COLO829 (cell line): ENCODE data around the gene CCDC86.
"Not testable (repeated sequence)": the region's sequence is repeated elsewhere in the genome, so short reads cannot be mapped to it uniquely, and the experiment has no call there.

Experiments
- DNase-seq: peaks from one replicate; pipeline ENCODE4 v3.0.0; 2012; ENCODE audit warnings: low spot score

Gene CCDC86, protein sequence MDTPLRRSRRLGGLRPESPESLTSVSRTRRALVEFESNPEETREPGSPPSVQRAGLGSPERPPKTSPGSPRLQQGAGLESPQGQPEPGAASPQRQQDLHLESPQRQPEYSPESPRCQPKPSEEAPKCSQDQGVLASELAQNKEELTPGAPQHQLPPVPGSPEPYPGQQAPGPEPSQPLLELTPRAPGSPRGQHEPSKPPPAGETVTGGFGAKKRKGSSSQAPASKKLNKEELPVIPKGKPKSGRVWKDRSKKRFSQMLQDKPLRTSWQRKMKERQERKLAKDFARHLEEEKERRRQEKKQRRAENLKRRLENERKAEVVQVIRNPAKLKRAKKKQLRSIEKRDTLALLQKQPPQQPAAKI

DNA sequence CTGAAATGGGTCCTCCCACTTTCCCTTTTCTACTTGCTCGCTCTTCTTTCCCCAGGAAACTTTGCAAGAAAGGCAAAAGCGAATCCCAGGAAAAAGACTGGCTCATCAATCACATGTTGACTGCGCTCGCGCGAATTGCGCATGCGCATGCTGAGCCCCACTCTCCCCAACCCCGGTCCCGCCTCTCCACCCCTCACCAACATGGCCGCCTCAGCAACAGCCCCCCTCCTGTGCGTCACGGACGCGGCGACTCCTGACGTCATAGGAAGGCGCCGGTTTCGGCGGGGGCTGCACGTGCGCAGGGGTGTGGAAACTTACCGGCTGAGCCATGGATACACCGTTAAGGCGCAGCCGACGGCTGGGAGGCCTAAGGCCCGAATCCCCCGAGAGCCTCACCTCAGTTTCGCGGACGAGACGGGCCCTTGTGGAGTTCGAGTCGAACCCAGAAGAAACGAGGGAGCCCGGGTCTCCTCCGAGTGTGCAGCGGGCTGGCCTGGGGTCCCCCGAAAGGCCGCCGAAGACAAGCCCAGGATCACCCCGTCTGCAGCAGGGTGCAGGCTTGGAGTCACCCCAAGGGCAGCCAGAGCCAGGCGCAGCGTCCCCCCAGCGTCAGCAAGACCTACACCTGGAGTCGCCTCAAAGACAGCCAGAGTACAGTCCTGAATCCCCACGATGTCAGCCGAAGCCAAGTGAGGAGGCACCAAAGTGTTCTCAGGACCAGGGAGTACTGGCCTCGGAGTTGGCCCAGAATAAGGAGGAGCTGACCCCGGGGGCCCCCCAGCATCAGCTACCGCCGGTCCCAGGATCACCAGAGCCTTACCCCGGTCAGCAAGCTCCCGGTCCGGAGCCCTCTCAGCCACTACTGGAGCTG, at the start of gene CCDC86:
CCDC86 (plus strand) TSS at position 317 of the 871 bp plus-strand sequence; CDS start at position 329, 12 bp downstream.
- DNase-seq, result peak; percentile 100

GRCh38 chr11:60792521-60792920, 49.4 kb upstream of the CCDC86 start:
- DNase-seq, result no peak

DNA sequence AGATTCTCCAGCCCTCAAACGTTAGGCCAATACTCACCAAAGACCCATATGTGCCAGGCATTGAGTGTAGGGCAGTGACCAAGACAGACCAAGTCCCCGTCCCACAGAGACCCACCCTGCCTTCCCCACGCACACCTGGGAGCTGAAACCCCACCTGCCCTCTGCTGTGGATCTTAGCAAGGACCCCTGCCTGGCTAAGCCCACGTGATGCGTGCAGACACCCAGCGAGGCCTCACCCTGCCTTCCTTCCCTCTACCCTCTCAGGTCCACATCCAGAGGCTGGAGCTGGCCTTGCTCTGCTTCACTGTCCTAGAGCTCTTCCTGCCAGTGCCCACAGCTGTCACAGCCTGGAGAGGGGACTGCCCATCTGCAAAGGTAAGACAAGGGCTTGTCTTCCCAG, 46.6 kb upstream of the CCDC86 start:
- DNase-seq, result no peak

GRCh38 chr11:60797846-60798630, 43.9 kb upstream of the CCDC86 start:
- DNase-seq, result no peak

GRCh38 chr11:60798631-60799030, 43.3 kb upstream of the CCDC86 start:
- no peak for DNase-seq

GRCh38 chr11:60801194-60801593, 40.7 kb upstream of the CCDC86 start:
- no peak for DNase-seq

DNA sequence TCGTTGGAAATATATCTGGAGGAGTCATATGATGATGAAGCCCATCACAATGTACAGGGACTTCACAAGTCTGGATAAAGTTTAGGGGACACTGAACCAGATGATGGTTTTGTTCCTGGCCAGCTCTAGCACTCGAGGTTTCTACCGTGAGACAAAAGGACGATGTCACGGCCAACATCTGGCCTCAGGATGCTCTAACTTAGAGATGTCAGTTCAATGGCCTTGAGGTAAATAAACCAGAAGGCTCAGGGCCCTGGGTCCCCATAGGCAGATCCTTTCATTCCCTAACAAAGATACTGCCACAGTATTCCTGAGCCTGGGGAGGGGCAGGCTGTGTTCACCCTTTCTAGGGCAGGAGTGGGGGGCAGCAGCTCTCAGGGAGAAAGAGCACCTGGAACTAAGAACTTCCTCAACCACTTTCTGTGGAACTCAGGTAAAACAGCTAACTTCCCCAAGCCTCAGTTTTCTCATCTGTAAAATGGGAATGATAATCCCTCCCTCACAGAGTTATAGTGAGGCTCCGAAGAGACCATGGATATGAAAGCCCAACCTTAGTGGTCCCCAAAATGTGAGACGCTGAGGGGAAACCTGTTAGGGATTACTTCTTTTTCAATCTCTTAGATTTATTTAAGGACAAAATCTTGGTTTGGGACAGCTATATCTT, 38.5 kb upstream of the CCDC86 start:
- no peak for DNase-seq

DNA sequence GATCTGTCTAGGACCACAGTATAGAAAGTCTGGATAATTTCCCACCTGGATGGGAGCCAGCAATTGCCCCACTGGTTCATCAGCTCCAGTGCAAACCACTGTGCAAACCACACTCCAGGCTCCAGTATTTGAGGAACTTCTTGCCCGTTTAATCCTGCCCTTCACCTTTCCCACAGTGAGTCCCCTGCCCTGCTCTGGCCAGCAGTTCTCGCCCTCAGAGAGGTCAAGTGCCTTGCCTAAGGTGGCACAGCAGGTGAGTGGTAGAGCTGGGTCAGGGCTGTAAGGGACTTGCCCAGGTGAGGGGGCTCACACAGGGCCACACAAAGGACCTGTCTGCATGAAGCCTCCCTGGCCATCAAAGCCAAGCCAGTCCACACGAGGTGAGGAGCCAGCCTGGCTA, 32.7 kb upstream of the CCDC86 start:
- DNase-seq, result no peak

DNA sequence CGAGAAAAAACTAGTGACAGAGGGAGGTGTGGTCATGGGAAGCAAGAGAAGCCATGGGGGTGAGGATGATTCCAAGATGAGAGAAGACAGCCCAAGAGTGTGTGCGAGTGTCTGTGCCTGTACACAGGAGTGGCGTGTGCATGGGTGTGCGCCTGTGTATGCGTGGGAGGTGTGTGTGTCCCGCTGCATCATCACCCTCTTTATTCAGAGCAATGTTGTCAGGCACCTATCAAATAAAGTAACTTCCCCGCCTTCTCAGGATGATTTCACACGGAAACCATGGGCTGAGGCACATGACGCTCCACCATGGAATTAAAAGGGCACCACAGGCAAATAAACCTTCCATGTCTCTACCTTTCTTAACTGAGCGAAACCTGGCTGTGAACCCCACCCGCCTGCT, 32.2 kb upstream of the CCDC86 start:
- DNase-seq, result no peak

GRCh38 chr11:60810151-60810550, 31.8 kb upstream of the CCDC86 start:
- DNase-seq, result no peak

DNA sequence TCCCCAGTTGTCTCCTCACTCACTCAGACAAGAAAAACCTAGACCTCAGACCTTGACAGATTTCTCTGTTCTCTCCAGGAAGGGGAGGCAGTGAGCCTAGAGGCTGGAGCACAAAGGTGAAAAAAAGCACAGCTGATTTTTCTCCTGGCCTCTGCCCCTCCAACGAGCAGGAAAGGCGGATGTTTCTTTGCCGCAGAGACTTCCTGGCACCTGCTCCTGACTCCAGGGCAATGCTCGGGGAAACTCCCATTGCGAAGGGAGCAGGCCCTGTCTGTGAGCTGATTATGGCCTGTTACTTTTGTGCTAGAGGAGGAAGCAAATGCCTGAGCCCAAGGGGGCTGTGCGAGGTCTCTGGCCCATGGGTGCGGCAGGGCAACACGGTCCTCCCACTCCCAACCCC, 31.3 kb upstream of the CCDC86 start:
- no peak for DNase-seq

- DNase-seq, result no peak
Measured at GRCh38 chr11:60813324-60813723, 28.6 kb upstream of the CCDC86 start.

DNA sequence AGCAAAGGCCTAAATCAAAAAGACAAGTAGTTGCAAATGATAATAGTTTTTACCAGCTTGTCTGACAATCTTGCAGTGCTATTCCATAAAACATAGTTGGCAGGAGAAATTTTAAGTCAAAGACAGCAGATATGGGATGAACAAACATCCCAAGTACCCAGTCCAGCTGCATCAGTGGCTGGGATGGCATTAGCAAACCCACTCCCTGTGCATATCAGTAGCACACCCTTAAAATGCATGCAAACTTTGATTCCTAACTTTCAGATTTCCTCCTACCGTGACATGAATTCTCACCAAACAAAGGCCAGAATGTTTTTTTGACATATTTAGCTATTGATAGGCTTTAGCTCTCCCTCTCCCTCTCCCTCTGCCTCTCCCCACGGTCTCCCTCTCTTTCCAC, 27.8 kb upstream of the CCDC86 start:
- DNase-seq, result no peak

DNA sequence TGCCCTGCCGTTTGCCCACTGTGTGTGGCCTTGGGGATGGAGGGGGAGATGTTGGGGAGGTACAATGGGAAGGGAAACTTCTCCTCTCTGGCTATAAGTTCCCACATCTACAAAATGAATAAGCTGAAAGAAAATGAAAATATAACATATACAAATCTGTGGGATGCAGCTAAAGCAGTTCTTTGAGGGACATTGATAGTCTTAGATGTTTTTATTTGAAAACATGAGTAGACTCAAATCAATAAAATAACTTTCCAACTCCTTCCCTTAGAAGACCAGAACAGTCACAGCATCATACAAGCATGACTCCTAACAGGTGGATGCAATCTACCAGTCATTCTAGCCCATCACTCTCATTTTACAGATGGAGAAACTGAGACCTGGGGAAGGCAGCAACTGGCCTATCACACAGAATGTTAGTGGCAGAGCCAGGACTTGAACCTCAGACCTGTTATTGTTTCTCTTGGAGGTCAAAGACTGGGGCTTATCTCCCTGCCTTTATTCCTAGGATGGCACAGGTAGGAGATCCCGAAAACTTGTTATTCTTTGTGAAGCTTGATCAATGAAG, 25.2 kb upstream of the CCDC86 start:
- no peak for DNase-seq

GRCh38 chr11:60818057-60818456, 23.9 kb upstream of the CCDC86 start:
- no peak for DNase-seq

DNA sequence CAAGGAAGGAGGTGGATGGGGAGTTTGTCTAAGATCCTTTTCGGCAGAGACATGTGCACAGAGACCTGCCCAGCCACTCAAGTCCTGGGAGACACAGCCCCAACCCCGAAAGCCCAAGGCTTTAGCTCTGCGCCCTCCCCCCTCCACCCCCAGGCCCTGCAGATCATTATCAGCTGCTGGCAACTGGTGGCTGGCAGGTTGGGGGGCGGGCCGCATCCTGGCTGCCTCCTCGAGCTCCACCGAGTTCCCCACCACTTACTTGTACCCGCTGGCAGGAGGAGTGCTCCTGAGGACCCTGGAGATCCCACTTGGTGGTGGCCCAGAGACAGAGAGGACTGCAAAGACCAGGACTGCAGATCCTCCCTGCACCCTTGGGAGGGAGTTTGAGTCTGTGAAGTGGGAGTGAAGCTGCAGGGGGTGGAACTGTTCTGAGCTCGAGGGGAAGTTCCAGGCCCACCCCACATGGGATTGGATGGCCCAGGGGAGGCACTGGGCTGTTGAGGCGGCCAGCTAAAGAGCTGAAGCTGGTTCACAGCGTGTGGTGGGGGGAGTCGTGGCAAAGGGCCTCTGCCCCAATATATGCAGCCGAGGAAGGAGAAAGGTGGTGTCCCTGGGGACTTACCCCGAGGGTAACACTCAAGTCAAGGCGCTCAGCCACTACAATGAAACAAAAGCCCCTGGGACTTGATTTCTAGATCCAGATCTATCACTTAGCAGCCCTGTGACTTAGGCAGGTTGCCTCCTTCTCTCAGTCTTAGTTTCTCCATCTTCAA, 19.9 kb upstream of the CCDC86 start:
- DNase-seq, result no peak

DNA sequence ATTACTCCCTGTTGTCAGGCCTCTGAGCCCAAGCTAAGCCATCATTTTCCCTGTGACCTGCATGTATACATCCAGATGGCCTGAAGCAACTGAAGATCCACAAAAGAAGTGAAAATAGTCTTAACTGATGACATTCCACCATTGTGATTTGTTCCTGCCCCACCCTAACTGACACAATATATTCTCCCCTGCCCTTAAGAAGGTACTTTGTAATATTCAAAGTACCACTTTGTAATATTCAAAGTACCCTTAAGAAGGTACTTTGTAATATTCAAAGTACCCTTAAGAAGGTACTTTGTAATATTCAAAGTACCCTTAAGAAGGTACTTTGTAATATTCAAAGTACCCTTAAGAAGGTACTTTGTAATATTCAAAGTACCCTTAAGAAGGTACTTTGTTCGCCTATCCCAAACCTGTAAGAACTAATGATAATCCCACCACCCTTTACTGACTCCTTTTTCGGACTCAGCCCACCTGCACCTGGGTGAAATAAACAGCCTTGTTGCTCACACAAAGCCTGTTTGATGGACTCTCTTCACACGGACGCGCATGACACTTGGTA, 18.1 kb upstream of the CCDC86 start:
- not testable (repeated sequence) for DNase-seq

DNA sequence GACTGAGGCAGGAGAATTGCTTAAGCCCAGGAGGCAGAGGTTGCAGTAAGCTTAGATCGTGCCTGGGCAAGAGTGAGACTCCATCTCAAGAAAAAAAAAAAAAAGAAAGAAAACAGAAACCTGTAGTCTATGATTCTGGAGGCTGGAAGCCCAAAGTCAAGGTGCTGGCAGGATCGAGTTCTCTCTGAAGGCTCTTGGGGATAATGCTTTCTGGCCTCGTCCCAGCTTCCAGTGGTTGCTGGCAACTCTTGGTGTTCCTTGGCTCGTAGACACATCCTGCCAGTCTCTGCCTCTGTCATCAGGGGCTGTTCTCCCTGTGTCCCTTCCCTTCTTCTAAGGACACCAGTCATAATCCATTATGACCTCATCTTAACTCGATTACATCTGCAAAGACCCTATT, 16.8 kb upstream of the CCDC86 start:
- DNase-seq, result no peak

- DNase-seq, result no peak
Measured at GRCh38 chr11:60825790-60826189, 16.1 kb upstream of the CCDC86 start.

DNA sequence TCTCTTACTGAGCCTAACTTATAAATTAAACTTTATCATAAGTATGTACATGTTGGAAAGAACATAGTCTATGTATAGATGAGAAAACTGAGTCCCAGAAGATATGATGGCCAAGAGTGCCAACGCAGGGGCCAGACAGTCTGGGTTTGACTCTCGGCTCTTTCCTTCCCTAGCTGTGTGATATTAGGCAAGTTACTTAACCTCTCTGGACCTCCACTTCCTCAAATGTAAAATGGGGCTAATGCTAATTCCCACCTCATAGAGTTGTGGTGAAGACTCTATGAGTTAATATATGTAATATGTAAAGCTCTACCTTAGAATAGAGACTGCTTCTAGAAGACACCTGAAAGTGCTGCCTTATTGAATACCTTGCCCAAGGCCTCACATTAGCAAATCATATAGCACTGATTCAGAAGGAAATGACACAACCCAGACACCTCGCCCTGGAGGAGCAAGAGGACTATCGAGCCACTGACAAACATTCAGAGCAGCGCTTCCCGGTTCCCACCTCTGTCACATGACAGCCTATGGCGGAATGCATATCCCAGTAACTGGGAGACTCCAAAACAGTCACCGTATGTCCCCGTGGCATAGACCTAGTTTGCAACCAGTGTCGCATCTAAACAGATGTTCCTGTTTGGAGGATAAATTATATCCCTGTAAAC, 11.3 kb upstream of the CCDC86 start:
- DNase-seq, result no peak
